Activated T-helper 17 cell treated with anti-CD3 and anti-CD28 coated beads, Interleukin-2, amount 50 U/mL, for 72 hours (primary cell): Measurements from ENCODE around the gene KLHDC7A. TPM values are rescaled to one million over a fixed set of nuclear protein-coding genes. Genes with fewer than 3 reads are reported as not detected.

Experiments used
- ATAC-seq: fragments of 150-1000 bp; cut with Tn5 transposase; replicated peaks from 2 replicates; pipeline ENCODE4 v1.10.0; 2021; ENCODE audit warnings: mild to moderate bottlenecking, moderate library complexity
- H3K27ac Mint-ChIP-seq: one replicate; pipeline ENCODE4 v1.8.0; 2022; ENCODE audit warnings: mixed read lengths
- H3K27me3 Mint-ChIP-seq: one replicate; pipeline ENCODE4 v1.8.0; 2022; ENCODE audit warnings: mixed read lengths
- H3K36me3 Mint-ChIP-seq: one replicate; pipeline ENCODE4 v1.8.0; 2022; ENCODE audit warnings: low read depth, mild to moderate bottlenecking, mixed read lengths
- H3K4me1 Mint-ChIP-seq: one replicate; pipeline ENCODE4 v1.8.0; 2022; ENCODE audit warnings: mixed read lengths
- H3K4me3 Mint-ChIP-seq: one replicate; pipeline ENCODE4 v1.8.0; 2022; ENCODE audit warnings: mild to moderate bottlenecking, mixed read lengths
- H3K9me3 Mint-ChIP-seq: one replicate; pipeline ENCODE4 v1.8.0; 2022; ENCODE audit warnings: mixed read lengths
- total RNA-seq, 2 donors: library from RNA; stranded (reverse); gene quantifications; one replicate each; pipeline ENCODE4 v1.2.3, GENCODE V29; 2022

Gene KLHDC7A
- total RNA-seq, 2 donors from 2014 or later = not detected

GRCh38 chr1:18463984-18464664, 16.6 kb upstream of the KLHDC7A start:
- no peaks in the 10 kb centered on the region for H3K4me1 Mint-ChIP-seq
- H3K36me3 Mint-ChIP-seq = no peaks in the 10 kb centered on the region
- H3K4me3 Mint-ChIP-seq = no peak overlapping the region
- ATAC-seq = no peak
- H3K27ac Mint-ChIP-seq = no peak overlapping the region
- H3K27me3 Mint-ChIP-seq = peaks cover 22% of the 10 kb centered on the region
- no peaks in the 10 kb centered on the region for H3K9me3 Mint-ChIP-seq

DNA sequence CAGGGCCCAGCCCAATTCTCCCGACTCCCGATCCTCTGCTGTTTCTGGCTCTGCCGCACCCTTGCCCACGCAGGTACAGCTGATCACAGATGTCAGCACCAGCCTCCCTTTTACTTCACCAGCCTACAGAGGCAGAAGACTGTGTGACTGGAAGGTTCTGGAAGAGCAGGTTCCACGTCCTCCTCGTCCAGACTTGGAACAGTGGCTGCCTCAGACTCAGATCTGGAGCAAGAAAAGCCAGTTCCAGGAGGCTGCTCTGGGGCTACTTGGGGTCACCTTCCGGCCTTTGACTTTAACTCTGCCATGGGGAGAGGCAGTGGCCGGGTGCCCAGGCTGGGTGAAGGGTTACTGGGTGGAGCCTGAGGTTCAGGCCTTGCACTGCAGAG, 16.1 kb upstream of the KLHDC7A start:
- Mint-ChIP-seq H3K4me1 (no peaks in the 10 kb centered on the region), H3K9me3 (no peaks in the 10 kb centered on the region), H3K36me3 (no peaks in the 10 kb centered on the region), H3K27me3 (peaks cover 17% of the 10 kb centered on the region), H3K4me3 (no peak overlapping the region), H3K27ac (no peak overlapping the region)
- ATAC-seq = no peak

DNA sequence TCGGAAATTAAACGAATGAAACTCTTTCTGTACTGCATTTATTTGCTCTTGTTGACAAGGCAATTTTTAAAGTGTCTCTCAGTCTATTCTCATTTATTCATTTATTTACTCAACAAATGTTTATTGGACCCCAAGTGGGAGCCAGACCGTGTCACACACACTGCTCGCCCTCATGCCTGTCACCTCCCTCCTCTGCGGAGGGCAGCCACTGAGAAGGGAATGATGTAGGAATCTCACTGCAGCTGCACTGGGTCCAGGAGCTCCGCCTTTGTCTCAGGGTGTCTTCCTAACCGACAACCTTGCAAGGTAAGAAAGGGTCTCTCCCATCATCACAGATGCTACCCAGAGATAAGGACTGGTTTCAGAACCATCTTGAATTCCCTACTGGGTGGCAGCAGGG, 14.1 kb upstream of the KLHDC7A start:
- H3K27ac Mint-ChIP-seq = no peak overlapping the region
- no peak for ATAC-seq
- H3K27me3 Mint-ChIP-seq = peaks cover 10% of the 10 kb centered on the region
- no peaks in the 10 kb centered on the region for H3K36me3 Mint-ChIP-seq
- no peaks in the 10 kb centered on the region for H3K4me1 Mint-ChIP-seq
- no peaks in the 10 kb centered on the region for H3K9me3 Mint-ChIP-seq
- H3K4me3 Mint-ChIP-seq = no peak overlapping the region

DNA sequence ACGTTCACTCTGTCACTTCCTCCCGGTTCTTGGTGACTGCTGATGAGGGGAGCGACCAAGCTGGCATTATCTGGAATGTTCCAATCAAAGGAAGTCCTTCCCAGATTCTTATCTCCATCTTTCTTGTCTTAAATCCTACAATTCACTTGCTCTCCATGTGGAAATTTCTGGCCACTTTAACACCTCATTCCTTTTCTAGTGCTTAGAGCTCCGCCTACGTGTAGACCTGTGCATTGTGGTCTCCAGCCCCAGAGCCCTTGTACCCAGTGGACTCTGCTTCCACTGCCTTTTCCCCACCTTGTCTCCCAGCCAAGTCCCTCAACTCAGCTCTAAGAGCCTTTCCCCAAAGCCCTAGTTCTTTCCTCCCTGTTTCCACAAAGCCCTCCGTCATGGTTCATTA, 12.2 kb upstream of the KLHDC7A start:
- H3K27me3 Mint-ChIP-seq = peaks cover 10% of the 10 kb centered on the region
- no peaks in the 10 kb centered on the region for H3K9me3 Mint-ChIP-seq
- no peak for ATAC-seq
- H3K27ac Mint-ChIP-seq = no peak overlapping the region
- no peaks in the 10 kb centered on the region for H3K36me3 Mint-ChIP-seq
- no peaks in the 10 kb centered on the region for H3K4me1 Mint-ChIP-seq
- H3K4me3 Mint-ChIP-seq = no peak overlapping the region

DNA sequence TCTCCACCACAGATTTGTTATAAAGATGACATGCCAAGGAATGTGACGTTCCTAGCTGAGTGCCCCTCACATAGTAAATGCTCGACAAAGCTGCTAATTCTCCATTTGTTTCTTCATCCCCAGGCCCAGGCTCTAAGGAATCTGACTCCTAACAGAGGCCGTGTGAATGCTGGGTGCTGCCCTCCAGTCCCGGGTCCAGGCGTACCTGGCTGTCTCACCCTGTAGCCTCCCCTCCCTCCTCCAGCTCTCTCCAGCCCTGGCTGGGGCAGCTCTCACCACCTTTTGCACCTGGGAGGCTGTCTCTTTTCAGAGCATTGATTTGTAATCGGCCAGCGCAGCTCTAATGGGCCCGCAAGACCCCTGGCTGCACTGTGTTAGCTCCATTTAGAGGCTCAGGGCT, 11.2 kb upstream of the KLHDC7A start:
- no peak for ATAC-seq
- no peak overlapping the region for H3K4me3 Mint-ChIP-seq
- H3K9me3 Mint-ChIP-seq = no peaks in the 10 kb centered on the region
- peaks cover 10% of the 10 kb centered on the region for H3K27me3 Mint-ChIP-seq
- no peak overlapping the region for H3K27ac Mint-ChIP-seq
- H3K36me3 Mint-ChIP-seq = no peaks in the 10 kb centered on the region
- H3K4me1 Mint-ChIP-seq = no peaks in the 10 kb centered on the region

DNA sequence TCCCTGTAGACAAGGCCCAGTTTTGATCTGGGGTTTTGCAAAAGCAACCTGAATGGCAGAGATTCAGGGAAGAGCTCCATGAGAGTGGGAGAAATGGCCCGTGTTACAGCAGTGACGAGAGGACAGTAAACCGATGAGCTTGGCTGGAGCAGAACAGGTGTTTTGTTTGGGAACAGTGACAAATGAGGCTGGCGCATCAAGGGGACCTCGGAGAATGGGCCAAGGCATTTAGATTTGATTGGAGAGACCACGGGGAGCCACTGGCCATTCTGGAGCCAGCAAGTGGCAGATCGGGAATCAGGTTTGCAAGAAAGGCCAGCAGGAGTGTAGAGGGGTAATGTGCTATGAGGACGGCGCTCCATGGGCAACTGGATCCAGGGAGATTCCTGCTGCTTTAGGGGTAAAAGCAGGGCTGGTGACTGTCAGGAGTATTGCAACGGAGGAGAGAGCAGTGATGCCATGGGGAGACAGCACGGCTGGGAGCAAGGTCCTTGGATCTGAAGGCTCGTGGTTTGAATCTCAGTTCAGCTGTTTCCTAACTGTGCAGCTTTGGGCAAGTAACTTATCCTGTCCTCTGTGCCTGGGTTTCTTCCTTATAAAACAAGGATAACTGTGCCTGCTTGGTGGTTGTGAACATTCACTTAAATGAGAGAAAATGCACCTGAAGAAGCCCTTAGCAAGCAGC, 9.9 kb upstream of the KLHDC7A start:
- Mint-ChIP-seq H3K4me3 (no peak overlapping the region), H3K27ac (no peak overlapping the region), H3K36me3 (no peaks in the 10 kb centered on the region), H3K9me3 (no peaks in the 10 kb centered on the region), H3K27me3 (peaks cover 15% of the 10 kb centered on the region), H3K4me1 (no peaks in the 10 kb centered on the region)
- no peak for ATAC-seq

- ATAC-seq = no peak
- Mint-ChIP-seq H3K9me3 (no peaks in the 10 kb centered on the region), H3K36me3 (no peaks in the 10 kb centered on the region), H3K4me3 (no peak overlapping the region), H3K4me1 (no peaks in the 10 kb centered on the region), H3K27me3 (peaks cover 17% of the 10 kb centered on the region), H3K27ac (no peak overlapping the region)
Observed at GRCh38 chr1:18473195-18473815, 7.4 kb upstream of the KLHDC7A start.

DNA sequence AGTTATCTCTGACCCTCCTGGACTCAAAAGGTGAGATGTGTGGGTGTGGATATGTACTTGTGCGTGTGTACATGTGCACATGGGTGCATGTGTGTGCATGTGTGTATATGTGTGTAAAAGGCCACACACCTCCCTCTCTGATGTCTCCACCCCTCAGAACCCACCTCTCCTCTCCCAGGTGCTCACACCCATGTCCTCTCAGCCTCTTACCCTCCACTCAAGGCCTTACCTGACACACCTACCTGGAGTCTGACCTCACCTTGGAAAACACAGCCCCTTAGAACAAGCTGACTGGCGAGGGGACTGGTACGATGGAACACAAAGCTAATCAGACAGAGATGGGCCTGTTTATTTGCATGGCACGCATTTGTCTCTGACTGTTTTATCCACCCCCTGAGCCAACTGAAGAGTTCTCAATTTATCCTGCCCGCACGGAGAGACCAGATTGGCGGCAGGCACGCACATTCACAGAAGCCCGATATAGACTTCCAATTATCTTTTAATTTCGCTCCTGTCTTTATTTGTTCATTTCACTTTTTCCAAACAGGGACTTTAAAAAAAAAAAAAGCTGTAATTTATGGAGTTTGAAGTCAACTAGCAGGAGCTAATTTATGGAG, 6.1 kb upstream of the KLHDC7A start:
- Mint-ChIP-seq H3K27ac (no peak overlapping the region), H3K4me3 (no peak overlapping the region), H3K27me3 (peaks cover 13% of the 10 kb centered on the region), H3K9me3 (no peaks in the 10 kb centered on the region), H3K4me1 (no peaks in the 10 kb centered on the region), H3K36me3 (no peaks in the 10 kb centered on the region)
- ATAC-seq = no peak

DNA sequence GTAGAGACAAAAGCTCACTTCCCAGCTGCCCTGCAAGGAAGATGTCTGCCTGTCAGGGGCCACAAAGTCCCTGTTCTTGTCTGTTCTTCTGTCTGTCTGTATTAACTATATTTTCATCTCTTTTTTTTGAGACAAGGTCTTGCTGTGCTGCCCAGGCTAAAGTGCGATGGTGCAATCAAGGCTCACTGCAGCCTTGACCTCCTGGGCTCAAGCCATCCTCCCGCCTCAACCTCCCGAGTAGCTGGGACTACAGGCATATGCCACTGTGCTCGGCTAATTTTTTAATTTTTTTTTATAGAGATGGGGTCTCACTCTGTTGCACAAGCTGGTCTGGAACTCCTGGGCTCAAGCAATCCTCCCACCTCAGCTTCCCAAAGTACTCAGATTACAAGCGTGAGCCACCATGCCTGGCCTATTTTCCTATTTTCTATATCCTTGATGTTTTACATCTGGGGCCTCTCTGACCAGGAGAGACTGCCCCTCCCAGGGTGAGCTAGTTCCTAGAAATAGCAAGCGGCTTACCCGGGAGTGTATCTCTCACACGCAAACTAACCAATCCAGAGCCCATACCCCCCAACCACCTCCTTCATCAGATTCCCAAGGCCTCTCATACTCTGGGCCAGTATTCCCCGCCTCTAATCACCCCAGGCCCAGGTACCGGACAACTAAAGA, 5.4 kb upstream of the KLHDC7A start:
- no peak for ATAC-seq

DNA sequence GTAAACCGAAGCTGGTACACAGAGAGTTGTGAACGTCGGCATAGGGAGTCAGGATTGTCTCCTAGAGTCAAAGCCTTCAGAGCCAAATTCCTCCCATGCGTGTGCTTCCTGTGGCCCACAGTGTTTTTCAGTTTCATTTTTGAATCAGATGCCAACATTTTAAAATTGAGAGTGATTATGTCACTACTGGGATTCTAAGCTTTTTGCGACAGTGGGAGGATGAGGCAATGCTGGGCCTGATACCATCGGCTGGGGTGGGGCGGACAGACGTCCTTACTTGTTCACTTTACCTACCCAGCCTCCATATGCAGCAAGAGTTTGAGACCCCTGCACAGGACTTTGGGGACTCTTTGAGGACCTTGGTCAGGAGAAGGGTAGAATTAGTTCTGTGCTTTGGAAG, 1.3 kb upstream of the KLHDC7A start:
- H3K27ac Mint-ChIP-seq = no peak overlapping the region
- H3K27me3 Mint-ChIP-seq = peaks cover 11% of the 10 kb centered on the region

More for the DNA sequence above, 5.4 kb upstream of the KLHDC7A start:
- no peaks in the 10 kb centered on the region for H3K9me3 Mint-ChIP-seq
- no peak overlapping the region for H3K4me3 Mint-ChIP-seq
- H3K36me3 Mint-ChIP-seq = no peaks in the 10 kb centered on the region
- peaks cover 13% of the 10 kb centered on the region for H3K27me3 Mint-ChIP-seq
- H3K4me1 Mint-ChIP-seq = no peaks in the 10 kb centered on the region
- no peak overlapping the region for H3K27ac Mint-ChIP-seq

DNA sequence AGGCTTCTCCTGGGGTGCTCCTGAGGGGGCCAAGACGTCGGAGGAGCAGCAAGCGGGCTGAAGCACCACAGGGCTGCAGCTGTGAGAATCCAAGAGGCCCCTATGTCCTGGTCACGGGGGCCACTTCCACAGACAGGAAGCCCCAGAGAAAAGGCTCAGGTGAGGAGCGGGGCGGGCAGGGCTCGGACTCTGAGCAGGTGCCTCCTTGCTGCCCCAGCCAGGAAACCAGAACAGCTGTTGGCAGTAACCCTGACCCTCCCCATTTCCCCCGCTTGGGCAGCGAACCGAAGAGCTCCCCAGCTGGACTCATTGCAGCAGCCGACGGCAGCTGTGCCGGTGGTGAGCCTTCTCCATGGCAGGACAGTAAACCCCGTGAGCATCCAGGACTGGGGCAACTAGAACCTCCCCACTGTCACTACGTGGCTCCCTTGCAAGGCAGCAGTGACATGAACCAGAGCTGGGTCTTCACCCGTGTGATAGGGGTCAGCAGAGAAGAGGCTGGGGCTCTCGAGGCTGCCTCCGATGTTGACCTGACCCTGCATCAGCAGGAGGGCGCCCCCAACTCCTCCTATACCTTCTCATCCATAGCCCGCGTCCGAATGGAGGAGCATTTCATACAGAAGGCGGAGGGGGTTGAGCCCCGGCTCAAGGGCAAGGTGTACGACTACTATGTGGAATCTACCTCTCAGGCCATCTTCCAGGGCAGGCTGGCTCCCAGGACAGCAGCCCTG, 625 bp downstream of the KLHDC7A start:
- ATAC-seq = no peak
- peaks cover 5% of the 10 kb centered on the region for H3K27me3 Mint-ChIP-seq
- no peak overlapping the region for H3K27ac Mint-ChIP-seq
- H3K4me3 Mint-ChIP-seq = no peak overlapping the region
- no peaks in the 10 kb centered on the region for H3K9me3 Mint-ChIP-seq
- H3K4me1 Mint-ChIP-seq = no peaks in the 10 kb centered on the region
- H3K36me3 Mint-ChIP-seq = no peaks in the 10 kb centered on the region

More for the DNA sequence above, 1.3 kb upstream of the KLHDC7A start:
- H3K4me1 Mint-ChIP-seq = no peaks in the 10 kb centered on the region
- ATAC-seq = peak; percentile 12
- no peaks in the 10 kb centered on the region for H3K36me3 Mint-ChIP-seq
- H3K9me3 Mint-ChIP-seq = no peaks in the 10 kb centered on the region
- H3K4me3 Mint-ChIP-seq = no peak overlapping the region

GRCh38 chr1:18481921-18482701, 1.4 kb downstream of the KLHDC7A start:
- Mint-ChIP-seq H3K4me3 (no peak overlapping the region), H3K36me3 (no peaks in the 10 kb centered on the region), H3K4me1 (no peaks in the 10 kb centered on the region), H3K27ac (no peak overlapping the region), H3K27me3 (peaks cover 5% of the 10 kb centered on the region), H3K9me3 (no peaks in the 10 kb centered on the region)
- ATAC-seq = no peak

- H3K9me3 Mint-ChIP-seq = no peaks in the 10 kb centered on the region
- H3K4me3 Mint-ChIP-seq = no peak overlapping the region
- H3K27ac Mint-ChIP-seq = no peak overlapping the region
- ATAC-seq = no peak
- H3K36me3 Mint-ChIP-seq = no peaks in the 10 kb centered on the region
- no peaks in the 10 kb centered on the region for H3K4me1 Mint-ChIP-seq
- H3K27me3 Mint-ChIP-seq = peaks cover 8% of the 10 kb centered on the region
Observed at GRCh38 chr1:18482721-18483425, 2.1 kb downstream of the KLHDC7A start.
